Trophoblast cell (in vitro differentiated cells and primary cell): ENCODE data around the gene LRP3.

Source experiments
- DNase-seq, 2 donors: peaks; one replicate each; pipeline ENCODE4 v3.0.0-alpha.2; 2016
- H2AFZ ChIP-seq: 2 replicates; pipeline ENCODE4 v1.6.1; 2013; ENCODE audit warnings: low read length, moderate library complexity, mild to moderate bottlenecking; ENCODE audit not compliant: insufficient read depth, poor library complexity
- H2AK5ac ChIP-seq: 2 replicates; pipeline ENCODE4 v1.6.1; 2013; ENCODE audit warnings: mild to moderate bottlenecking, low read length
- H2BK120ac ChIP-seq: 2 replicates; pipeline ENCODE4 v1.6.1; 2013; ENCODE audit warnings: low read length, mild to moderate bottlenecking, moderate library complexity; ENCODE audit not compliant: insufficient read depth, poor library complexity
- H2BK12ac ChIP-seq: 2 replicates; pipeline ENCODE4 v1.6.1; 2013; ENCODE audit warnings: mild to moderate bottlenecking, low read length, moderate library complexity
- H2BK5ac ChIP-seq: 2 replicates; pipeline ENCODE4 v1.6.1; 2013; ENCODE audit warnings: low read length, low read depth, moderate library complexity, mild to moderate bottlenecking; ENCODE audit not compliant: poor library complexity
- H3K14ac ChIP-seq: 2 replicates; pipeline ENCODE4 v1.6.1; 2013; ENCODE audit warnings: mild to moderate bottlenecking, low read length
- H3K18ac ChIP-seq: 2 replicates; pipeline ENCODE4 v1.6.1; 2013; ENCODE audit warnings: mild to moderate bottlenecking, low read length
- H3K23ac ChIP-seq: 2 replicates; pipeline ENCODE4 v1.6.1; 2013; ENCODE audit warnings: low read length
- H3K27ac ChIP-seq: 2 replicates; pipeline ENCODE4 v1.5.1; 2013; ENCODE audit warnings: low read depth, mild to moderate bottlenecking, inconsistent platforms, low read length, moderate library complexity
- H3K27me3 ChIP-seq: 2 replicates; pipeline ENCODE4 v1.6.1; 2013; ENCODE audit warnings: inconsistent platforms, mild to moderate bottlenecking, low read length, moderate library complexity; ENCODE audit not compliant: insufficient read depth
- H3K36me3 ChIP-seq, 2 experiments: 1 replicate in 1 of 2; 2 replicates in 1 of 2; pipeline ENCODE4 v1.6.1; 2013; ENCODE audit warnings: low read length in 2 of 2, mild to moderate bottlenecking in 2 of 2, moderate library complexity in 1 of 2; ENCODE audit not compliant: insufficient read depth in 2 of 2, control insufficient read depth in 1 of 2
- H3K4ac ChIP-seq: 2 replicates; pipeline ENCODE4 v1.6.1; 2013; ENCODE audit warnings: low read depth, mild to moderate bottlenecking, low read length, moderate library complexity
- H3K4me1 ChIP-seq, 2 experiments: 1 replicate in 1 of 2; 2 replicates in 1 of 2; pipeline ENCODE4 v1.6.1; 2013; ENCODE audit warnings: low read length in 2 of 2, mild to moderate bottlenecking in 2 of 2, moderate library complexity in 1 of 2; ENCODE audit not compliant: insufficient read depth in 2 of 2, control insufficient read depth in 1 of 2
- H3K4me2 ChIP-seq: 2 replicates; pipeline ENCODE4 v1.6.1; 2013; ENCODE audit warnings: inconsistent platforms, mild to moderate bottlenecking, low read length, moderate library complexity
- H3K4me3 ChIP-seq: 2 replicates; pipeline ENCODE4 v1.5.1; 2013; ENCODE audit warnings: mild to moderate bottlenecking, low read depth, low read length, inconsistent platforms
- H3K79me1 ChIP-seq: one replicate; pipeline ENCODE4 v1.6.1; 2013; ENCODE audit warnings: low read length
- H3K79me2 ChIP-seq: 2 replicates; pipeline ENCODE4 v1.6.1; 2013; ENCODE audit warnings: low read length, mild to moderate bottlenecking; ENCODE audit not compliant: control insufficient read depth, insufficient read depth, poor library complexity
- H3K9ac ChIP-seq: 2 replicates; pipeline ENCODE4 v1.6.1; 2013; ENCODE audit warnings: mild to moderate bottlenecking, low read length
- H3K9me3 ChIP-seq: 2 replicates; pipeline ENCODE4 v1.6.1; 2013; ENCODE audit warnings: low read depth, mild to moderate bottlenecking, control low read depth, inconsistent platforms, low read length; ENCODE audit not compliant: insufficient read depth
- H4K12ac ChIP-seq: 2 replicates; pipeline ENCODE4 v1.6.1; 2013; ENCODE audit warnings: low read depth, mild to moderate bottlenecking, low read length, moderate library complexity
- H4K8ac ChIP-seq: 2 replicates; pipeline ENCODE4 v1.6.1; 2013; ENCODE audit warnings: low read depth, mild to moderate bottlenecking, low read length, moderate library complexity
- H4K91ac ChIP-seq: one replicate; pipeline ENCODE4 v1.6.1; 2013; ENCODE audit warnings: low read depth, mild to moderate bottlenecking, low read length, moderate library complexity
- WGBS: extraction: QIAGEN DNeasy Blood & Tissue Kit; methylation state at CpG from one replicate; pipeline ENCODE4 v1.1.7; 2013; ENCODE audit warnings: missing lambda C conversion rate; ENCODE audit not compliant: insufficient read length, insufficient coverage; ENCODE audit errors: extremely low coverage; 5-methylcytosine and 5-hydroxymethylcytosine counted together

LRP3 gene

DNA sequence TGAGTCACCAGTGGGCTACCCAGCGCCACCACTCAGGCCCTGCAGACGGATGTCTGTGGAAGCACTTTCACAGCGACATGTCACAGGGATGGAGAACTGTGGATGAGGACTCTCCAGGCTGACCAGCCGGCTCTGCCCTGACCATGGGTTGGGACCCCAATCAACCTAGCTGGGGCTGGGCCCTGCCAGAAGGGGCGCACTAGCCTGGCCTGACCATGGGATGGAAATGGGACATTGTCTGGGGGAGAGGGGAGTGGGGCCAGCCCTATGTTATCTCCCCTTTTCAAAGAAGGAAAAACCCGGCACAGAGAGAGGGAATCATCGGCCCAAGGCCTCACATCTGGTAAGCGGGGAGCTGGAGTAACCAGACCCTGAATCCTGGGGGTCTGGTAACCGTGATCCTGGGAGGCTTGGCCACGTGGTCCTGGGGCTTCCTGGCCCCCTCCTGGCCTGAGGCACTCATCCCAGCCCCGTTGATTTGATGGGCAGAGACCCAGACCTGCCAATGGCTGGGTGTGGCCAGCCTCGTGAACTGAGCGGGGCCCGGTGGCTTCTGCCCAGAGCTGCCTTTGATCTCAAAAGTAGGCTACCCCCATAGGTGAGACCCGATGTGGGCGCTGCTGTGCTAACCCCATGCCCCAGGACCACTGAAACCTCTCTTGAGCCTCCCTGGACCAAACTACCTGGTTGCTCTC is 42.7 kb downstream of the LRP3 start:
- H3K18ac ChIP-seq, result no peak overlapping the region
- H2AK5ac ChIP-seq, result no peak overlapping the region
- no peak overlapping the region for H3K4me2 ChIP-seq
- no peaks in the 10 kb centered on the region for H3K36me3 ChIP-seq
- H3K79me1 ChIP-seq, result no peaks in the 10 kb centered on the region
- H2AFZ ChIP-seq, result no peak overlapping the region
- H3K4ac ChIP-seq, result no peak overlapping the region
- H4K91ac ChIP-seq, result no peak overlapping the region
- no peak overlapping the region for H2BK120ac ChIP-seq
- no peak overlapping the region for H3K14ac ChIP-seq
- no CpG with 5 or more reads among the region's 16 CpGs for whole genome bisulfite sequencing
- H4K12ac ChIP-seq, result no peak overlapping the region
- no peak for DNase-seq
- H3K27ac ChIP-seq, result no peak overlapping the region
- no peak overlapping the region for H3K23ac ChIP-seq
- H4K8ac ChIP-seq, result no peak overlapping the region
- H3K9ac ChIP-seq, result no peak overlapping the region
- no peak overlapping the region for H2BK5ac ChIP-seq
- no peaks in the 10 kb centered on the region for H3K79me2 ChIP-seq
- H3K4me3 ChIP-seq, result no peak overlapping the region
- no peaks in the 10 kb centered on the region for H3K9me3 ChIP-seq
- H3K27me3 ChIP-seq, result no peaks in the 10 kb centered on the region
- H3K4me1 ChIP-seq, result no peaks in the 10 kb centered on the region
- H2BK12ac ChIP-seq, result no peak overlapping the region

GRCh38 chr19:33238481-33239149 is 44.5 kb downstream of the LRP3 start:
- Histone ChIP-seq H3K4ac (no peak overlapping the region), H3K27ac (no peak overlapping the region), H3K9ac (no peak overlapping the region), H3K4me3 (no peak overlapping the region), H3K79me2 (no peaks in the 10 kb centered on the region), H3K18ac (no peak overlapping the region), H3K79me1 (no peaks in the 10 kb centered on the region), H3K36me3 (no peaks in the 10 kb centered on the region), H3K14ac (no peak overlapping the region), H4K8ac (no peak overlapping the region), H3K23ac (no peak overlapping the region), H4K12ac (no peak overlapping the region), H3K27me3 (no peaks in the 10 kb centered on the region), H4K91ac (no peak overlapping the region), H3K9me3 (no peaks in the 10 kb centered on the region), H2BK5ac (no peak overlapping the region), H3K4me2 (no peak overlapping the region), H2BK120ac (no peak overlapping the region), H2AK5ac (no peak overlapping the region), H2AFZ (no peak overlapping the region), H2BK12ac (no peak overlapping the region), H3K4me1 (no peaks in the 10 kb centered on the region)
- WGBS, result no CpG with 5 or more reads among the region's 10 CpGs
- no peak for DNase-seq

DNA sequence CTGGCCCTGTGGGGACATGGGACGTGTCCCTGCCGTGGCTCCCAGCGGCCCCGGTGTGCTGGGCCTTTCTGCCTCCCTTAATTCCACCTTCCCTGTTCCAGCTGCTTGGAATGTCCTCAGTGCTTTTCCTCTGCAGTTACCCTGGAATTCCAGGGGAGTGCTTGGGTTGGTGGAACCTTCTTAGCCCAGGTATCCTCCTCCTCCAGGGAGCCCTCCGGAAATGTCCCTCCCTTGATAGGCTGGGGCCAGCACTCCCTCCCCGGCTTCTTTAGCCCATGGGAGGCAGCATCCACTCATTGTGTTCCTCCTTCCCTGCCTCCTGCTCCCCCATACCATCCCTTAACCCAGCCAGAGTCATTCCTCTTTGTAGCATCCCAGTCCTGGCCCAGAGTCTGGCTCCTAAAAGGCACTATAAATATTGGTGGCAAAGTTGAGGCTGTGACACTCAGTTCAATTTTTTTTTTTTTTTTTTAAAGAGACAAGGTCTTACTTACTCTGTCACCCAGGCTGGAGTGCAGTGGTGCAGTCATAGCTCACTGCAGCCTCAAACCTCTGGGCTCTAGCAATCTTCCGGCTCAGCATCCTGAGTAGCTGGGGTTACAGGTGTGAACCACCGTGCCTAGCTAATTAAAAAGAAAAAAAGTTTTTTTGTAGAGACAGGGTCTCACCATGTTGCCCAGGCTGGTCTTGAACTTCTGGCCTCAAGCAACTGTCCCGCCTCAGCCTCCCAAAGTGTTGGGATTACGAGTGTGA is 45.3 kb downstream of the LRP3 start:
- Histone ChIP-seq H3K4me3 (no peak overlapping the region), H3K36me3 (no peaks in the 10 kb centered on the region), H2AK5ac (no peak overlapping the region), H2BK120ac (no peak overlapping the region), H4K8ac (no peak overlapping the region), H3K27ac (no peak overlapping the region), H2BK12ac (no peak overlapping the region), H3K79me2 (no peaks in the 10 kb centered on the region), H3K9ac (no peak overlapping the region), H3K4ac (no peak overlapping the region), H3K27me3 (no peaks in the 10 kb centered on the region), H3K4me2 (no peak overlapping the region), H3K18ac (no peak overlapping the region), H2BK5ac (no peak overlapping the region), H3K79me1 (no peaks in the 10 kb centered on the region), H2AFZ (no peak overlapping the region), H4K12ac (no peak overlapping the region), H3K23ac (no peak overlapping the region), H3K9me3 (no peaks in the 10 kb centered on the region), H3K4me1 (no peaks in the 10 kb centered on the region), H4K91ac (no peak overlapping the region), H3K14ac (no peak overlapping the region)
- no peak for DNase-seq
- WGBS, result no CpG with 5 or more reads among the region's 10 CpGs

DNA sequence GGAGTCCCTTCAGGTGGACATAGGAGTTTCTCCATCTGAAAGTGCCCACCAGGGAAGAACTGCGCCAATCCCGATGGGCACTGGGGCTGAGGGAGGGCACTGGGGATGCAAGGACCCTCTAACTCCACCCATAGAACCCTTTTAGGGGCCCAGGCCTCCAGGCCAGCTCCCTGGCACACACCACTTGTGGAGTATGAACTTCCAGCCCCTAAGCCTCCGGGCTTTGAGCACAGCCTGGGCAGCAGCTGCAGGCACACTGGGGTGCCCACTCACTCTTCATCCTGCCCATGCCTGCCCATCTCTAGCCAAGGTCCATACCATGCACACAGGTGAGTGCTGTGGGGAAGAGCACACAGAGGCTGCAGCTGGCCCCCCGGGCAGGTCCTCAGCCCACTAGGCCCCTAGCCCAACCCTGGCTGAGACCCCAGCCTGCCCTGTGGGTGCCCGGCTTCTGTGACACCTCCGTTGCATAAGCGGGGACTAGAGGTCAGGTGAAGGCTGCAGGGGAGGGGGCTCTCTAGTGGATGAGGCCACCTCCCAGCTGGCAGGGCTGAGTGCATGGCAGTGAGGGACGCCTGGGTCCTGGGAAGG is 46.1 kb downstream of the LRP3 start:
- Histone ChIP-seq H2AFZ (no peak overlapping the region), H3K14ac (no peak overlapping the region), H3K27me3 (no peaks in the 10 kb centered on the region), H2AK5ac (no peak overlapping the region), H4K8ac (no peak overlapping the region), H3K79me1 (no peaks in the 10 kb centered on the region), H3K18ac (no peak overlapping the region), H3K4me1 (no peaks in the 10 kb centered on the region), H2BK5ac (no peak overlapping the region), H2BK120ac (no peak overlapping the region), H3K9me3 (peaks cover 2% of the 10 kb centered on the region), H3K4ac (no peak overlapping the region), H2BK12ac (no peak overlapping the region), H3K36me3 (no peaks in the 10 kb centered on the region), H4K12ac (no peak overlapping the region), H3K79me2 (no peaks in the 10 kb centered on the region), H3K4me3 (no peak overlapping the region), H4K91ac (no peak overlapping the region), H3K4me2 (no peak overlapping the region), H3K9ac (no peak overlapping the region), H3K23ac (no peak overlapping the region), H3K27ac (no peak overlapping the region)
- no CpG with 5 or more reads among the region's 8 CpGs for WGBS
- no peak for DNase-seq
